ENCODE results near the gene PNPLA8.
"Not testable (repeated sequence)": the region's sequence is repeated elsewhere in the genome, so short reads cannot be mapped to it uniquely, and the experiment has no call there.

PNPLA8 gene, protein sequence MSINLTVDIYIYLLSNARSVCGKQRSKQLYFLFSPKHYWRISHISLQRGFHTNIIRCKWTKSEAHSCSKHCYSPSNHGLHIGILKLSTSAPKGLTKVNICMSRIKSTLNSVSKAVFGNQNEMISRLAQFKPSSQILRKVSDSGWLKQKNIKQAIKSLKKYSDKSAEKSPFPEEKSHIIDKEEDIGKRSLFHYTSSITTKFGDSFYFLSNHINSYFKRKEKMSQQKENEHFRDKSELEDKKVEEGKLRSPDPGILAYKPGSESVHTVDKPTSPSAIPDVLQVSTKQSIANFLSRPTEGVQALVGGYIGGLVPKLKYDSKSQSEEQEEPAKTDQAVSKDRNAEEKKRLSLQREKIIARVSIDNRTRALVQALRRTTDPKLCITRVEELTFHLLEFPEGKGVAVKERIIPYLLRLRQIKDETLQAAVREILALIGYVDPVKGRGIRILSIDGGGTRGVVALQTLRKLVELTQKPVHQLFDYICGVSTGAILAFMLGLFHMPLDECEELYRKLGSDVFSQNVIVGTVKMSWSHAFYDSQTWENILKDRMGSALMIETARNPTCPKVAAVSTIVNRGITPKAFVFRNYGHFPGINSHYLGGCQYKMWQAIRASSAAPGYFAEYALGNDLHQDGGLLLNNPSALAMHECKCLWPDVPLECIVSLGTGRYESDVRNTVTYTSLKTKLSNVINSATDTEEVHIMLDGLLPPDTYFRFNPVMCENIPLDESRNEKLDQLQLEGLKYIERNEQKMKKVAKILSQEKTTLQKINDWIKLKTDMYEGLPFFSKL

DNA sequence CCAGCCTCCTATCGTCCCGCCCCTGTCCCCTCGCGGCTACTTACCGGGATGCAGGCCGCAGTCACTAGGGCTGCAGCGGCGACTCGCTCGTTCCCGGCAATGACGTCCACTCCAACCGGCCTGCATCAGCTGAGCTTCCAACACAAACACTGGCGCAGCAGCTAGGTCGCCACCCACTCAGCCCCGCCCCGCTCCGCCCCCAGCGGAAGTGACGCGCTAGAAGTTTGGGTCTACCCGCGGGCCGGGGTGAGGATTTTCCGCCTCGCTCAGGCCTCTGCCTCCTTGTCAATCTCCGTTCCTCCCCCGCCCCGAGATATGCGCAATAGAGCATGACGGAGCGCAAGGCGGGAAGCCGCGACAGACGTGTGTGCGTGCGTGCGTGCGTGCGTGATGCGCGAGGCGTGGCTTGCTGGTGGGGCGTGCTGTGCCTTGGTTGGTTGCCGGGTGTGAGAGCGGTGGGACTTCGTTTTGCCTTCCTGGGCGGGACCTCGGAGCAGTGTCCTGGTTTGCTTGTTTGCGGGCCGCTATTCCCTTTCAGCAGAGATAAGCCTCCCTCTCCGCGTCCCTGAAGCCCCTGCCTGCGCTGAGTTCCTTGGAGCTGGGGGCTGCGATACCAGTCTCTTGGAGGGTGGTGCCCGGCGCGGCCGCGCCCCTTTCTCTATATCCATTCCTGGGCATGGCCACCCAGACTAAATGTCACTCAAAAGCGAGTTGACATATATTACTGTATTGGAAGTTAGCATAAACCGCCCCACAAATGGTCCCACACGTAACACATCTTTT lies at the start of gene PNPLA8:
PNPLA8 (minus strand) TSS at position 151 of the 783 bp plus-strand sequence. CDS start 10,644 bp downstream, outside the sequence.
- DNase-seq, result peak; percentile 99

DNA sequence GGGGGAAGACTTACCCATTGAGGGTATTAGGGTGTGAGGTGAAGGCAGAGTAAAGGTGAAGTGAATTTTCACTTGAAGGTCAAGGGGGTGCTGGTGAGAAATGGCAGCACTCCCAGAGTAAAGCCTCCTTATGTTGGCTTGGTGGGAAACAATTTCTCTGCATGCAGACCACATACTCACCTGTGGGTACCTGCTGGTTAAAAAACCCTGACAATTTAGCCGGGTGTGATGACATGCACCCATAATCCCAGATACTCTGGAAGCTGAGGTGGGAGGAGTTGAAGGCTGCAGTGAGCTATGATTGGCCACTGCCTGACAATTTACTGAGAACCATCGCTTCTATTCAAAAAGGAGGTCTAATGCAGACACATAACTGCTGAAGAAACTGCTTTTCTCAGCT lies 49.2 kb upstream of the PNPLA8 start:
- DNase-seq, result no peak

DNA sequence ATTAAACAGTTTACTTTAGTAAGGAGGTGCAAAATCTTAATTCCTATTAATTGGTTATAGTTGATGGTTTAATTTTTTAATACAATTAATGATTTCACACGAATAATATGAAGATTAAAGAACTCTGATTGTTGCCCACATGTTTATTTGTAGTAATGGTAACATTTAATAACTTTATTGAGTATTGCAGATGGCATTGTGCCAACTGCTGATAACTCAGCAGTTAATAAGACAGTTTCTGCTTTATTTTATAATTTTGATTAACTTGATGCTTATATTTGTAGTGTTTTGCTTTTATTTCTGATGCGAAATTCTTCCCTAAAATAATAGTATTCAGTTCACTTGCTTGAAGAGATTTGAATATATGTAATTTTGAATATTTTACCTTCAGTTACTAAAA lies 46.5 kb upstream of the PNPLA8 start:
- DNase-seq, result no peak

DNA sequence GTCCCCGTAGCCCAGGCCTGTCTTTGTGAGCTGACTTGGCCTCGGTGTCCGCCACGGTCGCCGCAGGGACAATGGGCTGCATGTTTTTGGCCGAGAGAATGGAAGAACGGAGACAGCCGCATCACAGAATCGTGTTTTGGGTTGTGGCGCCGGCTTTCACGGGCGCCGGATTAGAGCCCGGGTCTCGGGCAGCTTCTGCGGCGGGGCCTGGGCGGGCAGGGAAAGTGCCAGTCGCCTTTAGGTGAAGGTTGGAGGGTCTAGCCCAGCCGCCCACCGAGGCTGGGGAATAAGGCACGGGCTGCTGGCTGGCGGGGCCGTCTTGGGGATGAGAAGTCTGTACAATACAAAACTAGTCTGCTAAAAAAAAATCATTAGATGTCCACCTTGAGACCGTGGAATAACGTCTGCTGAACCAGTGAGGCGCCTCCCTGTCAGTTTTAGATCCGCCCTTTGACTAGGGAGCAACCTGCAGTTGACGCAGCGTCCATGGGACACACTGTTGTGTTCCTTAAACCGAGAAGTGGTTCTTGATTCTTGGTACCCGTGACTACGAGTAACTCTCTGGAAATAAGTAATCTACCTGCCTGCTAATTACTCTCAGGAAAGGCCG lies 44.3 kb upstream of the PNPLA8 start:
- peak; percentile 69 for DNase-seq

DNA sequence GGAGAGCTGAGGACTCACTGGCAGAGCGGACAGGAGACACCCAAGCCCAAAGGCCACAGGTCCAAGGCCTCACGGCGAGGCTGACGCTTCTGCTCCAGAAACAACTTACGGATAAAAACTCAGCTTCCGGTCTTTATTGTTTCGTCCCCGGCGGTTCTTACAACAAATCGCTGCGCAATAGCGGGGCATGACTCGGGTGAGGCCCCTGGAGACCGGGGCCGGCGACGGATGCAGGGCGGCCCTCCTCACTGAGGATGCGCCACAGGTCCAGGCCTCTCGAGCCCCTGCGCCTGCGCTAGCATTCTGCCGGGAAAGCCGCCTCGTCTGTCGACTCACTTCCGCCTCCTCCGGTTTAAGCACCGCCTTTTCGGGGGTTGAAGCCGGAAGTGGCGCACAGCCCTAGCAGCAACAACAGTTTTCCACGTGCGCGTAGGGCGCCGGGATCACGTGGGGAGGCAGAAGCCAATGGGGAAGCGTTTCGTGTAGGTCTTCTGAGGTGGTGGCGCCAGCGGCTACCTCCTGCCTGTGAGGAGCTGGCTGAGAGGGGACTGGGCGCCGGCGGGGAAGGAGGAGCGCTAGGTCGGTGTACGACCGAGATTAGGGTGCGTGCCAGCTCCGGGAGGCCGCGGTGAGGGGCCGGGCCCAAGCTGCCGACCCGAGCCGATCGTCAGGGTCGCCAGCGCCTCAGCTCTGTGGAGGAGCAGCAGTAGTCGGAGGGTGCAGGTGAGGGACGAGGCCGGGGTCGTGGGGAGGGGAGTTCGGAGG lies 43.6 kb upstream of the PNPLA8 start, which contains the start of the genes DNAJB9 and THAP5:
DNAJB9 (plus strand) TSS at position 494 of the 765 bp plus-strand sequence. CDS start 1,853 bp downstream, outside the sequence.
THAP5 (minus strand) TSS at position 326 of the 765 bp plus-strand sequence; CDS start at position 189, 137 bp downstream.
- peak; percentile 99 for DNase-seq

DNA sequence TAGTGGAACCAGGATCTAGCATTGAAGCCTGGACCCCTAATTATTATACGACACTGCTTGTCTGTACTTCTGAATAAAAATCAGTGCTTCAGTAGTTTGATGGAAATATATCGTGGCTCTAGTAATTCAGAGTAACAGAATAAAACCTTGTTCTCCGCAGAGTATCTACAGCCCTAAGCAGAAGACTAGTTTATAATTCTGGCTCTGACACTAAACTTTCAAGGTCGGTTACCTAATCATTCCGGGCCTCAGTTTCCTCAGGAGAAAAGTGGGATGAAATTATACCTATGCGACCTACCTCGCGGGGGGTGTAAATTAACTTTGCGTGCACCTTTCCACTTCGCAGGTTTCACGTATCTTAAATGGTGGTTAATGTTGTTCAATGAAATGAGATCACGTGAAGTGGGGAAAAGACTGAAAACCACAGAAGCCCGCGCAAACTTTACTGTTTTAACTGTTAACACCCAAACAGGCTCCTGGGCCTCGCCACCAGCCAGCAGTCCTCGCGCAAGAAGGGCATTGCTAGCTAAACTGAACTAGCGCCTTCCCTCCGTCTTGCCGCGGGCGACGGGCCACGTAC lies 43.0 kb upstream of the PNPLA8 start:
- peak; percentile 65 for DNase-seq

DNA sequence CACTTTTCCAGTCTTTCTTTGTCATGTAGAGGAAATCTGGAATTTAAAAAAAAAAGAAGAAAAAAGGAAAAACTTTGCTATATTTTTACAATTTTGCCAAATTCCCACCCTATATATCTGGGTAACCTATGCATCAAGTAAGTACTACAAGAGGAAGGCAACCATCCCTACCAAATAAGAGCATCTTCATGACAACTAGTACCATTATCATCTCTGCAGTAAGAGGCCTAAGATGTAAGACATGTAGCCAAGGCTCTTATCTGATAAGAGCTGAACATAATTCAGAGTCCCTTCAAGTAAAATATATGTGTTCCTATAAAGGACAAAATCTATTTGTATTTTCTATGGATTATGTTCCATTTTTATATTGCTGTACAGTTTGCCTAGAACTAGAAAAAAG lies 40.1 kb upstream of the PNPLA8 start:
- DNase-seq, result no peak

DNA sequence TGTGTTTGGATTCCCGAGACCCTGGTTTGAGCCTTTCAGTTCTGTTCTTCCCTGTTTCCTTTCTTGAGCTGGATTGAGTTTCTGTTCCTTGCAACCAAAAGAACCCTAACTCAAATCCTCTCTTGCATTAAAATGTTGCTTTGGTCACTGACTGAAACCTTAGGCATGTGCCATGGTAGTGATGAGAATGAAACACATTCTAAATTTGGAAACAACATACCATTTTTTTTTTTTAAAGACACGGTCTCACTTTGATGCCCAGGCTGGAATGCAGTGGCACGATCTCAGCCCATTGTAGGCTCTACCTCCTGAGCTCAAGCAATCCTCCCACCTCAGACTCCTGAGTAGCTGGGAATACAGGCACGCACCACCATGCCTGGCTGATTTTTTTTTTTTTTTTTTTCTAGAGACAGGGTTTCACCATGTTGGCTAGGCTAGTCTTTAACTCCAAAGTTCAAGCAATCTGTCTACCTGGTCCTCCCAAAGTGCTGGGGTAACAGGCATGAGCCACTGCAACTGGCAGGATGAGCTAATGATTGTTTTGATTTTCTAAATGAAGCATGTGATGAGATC lies 35.2 kb upstream of the PNPLA8 start:
- no peak for DNase-seq

DNA sequence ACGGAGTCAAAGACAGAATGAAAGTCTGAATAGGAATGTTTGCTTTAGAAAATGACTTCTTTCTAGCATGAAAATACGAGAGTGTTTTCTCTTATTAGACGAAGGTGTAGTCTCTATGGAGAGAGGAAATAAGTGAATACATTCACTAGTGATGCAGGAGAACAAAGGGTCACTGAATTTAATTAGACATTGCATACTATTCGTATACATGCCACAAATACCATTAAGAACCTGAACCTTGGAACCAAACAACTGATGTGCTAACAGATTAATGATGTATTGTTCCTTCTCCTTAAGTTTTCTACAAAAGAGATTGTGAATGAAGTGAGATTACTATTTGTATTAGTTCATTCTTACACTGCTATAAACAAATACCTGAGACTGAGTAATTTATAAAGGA lies 33.3 kb upstream of the PNPLA8 start:
- no peak for DNase-seq

DNA sequence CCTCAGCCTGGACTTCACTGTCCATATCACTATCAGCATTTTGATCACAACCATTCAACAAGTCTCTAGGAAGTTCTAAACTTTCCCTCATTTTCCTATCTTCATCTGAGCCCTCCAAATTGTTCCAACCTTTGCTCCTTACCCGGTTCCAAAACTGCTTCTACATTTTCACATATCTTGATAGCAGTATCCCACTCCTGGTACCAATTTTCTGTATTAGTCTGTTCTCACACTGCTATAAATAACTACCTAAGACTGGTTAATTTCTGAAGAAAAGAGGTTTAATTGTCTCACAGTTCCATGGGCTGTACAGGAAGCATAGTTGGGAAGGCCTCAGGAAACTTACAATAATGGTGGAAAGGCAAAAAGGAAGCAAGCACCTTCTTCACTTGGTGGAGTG lies 31.7 kb upstream of the PNPLA8 start:
- DNase-seq, result no peak

DNA sequence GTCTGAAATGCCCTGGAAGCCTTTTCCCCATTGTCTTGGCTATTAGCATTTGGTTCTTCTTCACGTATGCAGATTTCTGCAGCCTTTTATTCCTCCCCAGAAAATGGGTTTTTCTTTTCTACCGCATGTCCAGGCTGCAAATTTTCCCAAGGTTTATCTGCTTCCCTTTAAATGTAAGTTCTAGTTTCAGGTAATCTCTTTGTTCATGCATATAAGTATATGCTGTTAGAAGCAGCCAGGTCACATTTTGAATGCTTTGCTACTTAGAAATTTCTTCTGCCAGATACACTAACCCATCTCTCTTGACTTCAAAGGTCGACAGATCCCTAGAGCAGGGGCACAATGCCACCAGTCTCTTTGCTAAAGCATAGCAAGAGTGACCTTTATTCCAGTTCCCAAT lies 31.3 kb upstream of the PNPLA8 start:
- no peak for DNase-seq

DNA sequence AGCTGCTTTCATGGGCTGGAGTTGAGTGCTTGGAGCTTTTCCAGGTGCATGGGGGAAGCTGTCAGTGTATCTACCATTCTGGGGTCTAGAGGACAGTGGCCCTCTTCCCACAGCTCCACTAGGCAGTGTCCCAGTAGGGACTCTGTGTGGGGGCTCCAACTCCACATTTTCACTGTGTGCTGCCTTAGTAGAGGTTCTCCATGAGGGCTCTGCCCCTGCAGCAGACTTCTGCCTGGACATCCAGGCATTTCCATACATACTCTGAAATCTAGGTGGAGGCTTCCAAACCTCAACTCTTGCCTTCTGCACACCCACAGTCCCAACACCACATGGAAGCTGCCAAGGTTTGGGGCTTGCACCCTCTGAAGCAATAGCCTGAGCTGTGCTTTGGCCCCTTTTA lies 30.7 kb upstream of the PNPLA8 start:
- DNase-seq, result not testable (repeated sequence)

DNA sequence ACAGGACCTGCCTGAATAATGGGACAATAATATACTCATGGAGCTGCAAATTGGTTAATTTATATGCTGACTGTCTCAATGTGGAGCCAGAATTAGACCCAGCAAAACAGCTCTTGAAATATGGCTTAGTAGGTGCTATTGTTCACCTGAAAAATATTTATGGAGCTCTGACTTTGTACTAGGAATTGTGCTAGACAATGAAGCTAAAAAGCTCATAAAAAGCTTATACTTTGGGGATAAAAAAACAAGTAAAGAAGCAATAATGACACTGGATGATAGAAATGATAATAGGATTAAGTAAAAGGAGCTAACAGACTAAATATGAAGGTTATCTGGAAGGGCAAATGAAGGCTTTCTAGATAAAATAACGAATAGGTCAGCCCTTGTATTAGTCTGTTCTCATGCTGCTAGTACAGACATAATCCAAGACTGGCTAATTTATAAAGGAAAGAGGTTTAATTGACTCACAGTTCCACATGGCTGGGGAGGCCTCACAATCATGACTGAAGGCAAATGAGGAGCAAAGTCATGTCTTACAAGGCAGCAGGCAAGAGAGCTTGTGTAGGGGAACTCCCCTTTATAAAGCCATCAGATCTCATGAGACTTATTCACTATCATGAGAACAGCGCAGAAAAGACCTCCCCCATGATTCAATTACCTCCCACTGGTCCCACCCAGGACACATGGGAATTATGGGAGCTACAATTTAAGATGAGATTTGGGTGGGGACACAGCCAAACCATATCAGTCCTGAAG lies 22.4 kb upstream of the PNPLA8 start:
- not testable (repeated sequence) for DNase-seq

DNA sequence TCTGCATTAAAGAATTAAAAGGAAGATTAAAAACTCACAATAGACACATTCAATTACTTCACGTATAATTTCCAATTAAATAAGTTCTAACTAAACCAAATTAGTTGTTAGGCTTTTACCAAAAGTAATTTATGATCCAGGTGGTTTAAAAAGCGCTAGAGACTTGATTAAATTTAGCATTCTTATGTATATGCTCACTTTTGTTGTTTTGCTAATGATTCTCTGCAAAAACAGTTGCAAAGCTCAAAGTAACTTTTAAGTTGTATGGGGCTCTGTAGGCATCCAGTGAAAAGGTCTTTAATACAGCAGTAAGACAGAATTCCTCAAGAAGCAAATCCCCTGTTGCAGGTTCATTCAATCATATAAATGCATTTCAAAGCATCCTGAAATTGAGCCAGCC lies 15.5 kb upstream of the PNPLA8 start:
- DNase-seq, result no peak

DNA sequence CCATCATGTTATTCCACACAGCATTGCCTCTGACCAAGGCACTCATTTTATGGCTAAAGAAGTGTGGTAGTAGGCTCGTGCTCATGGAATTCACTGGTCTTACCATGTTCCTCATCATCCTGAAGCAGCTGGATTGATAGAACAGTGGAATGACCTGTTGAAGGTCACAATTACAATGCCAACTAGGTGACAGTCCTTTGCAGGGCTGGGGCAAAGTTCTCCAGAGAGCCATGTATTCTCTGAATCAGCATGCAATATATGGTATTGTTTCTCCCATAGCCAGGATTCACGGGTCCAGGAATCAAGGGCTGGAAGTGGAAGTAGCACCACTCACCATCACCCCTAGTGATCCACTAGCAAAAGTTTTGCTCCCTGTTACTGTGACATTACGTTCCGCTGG lies 12.8 kb upstream of the PNPLA8 start:
- DNase-seq, result not testable (repeated sequence)

DNA sequence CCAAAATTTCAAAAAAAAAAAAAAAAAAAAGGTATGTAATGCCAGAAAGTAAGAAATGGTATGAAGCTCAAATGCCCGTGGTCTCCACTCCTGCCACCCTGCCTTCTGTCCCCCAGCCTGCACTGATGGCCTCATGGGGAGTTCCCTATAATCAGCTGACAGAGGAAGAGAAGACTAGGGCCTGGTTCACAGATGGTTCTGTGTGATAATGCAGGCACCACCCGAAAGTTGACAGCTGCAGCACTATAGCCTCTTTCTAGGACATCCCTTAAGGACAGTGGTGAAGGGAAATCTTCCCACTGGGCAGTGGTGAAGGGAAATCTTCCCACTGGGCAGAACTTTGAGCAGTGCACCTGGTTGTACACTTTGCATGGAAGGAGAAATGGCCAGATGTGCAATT lies 12.3 kb upstream of the PNPLA8 start:
- not testable (repeated sequence) for DNase-seq

DNA sequence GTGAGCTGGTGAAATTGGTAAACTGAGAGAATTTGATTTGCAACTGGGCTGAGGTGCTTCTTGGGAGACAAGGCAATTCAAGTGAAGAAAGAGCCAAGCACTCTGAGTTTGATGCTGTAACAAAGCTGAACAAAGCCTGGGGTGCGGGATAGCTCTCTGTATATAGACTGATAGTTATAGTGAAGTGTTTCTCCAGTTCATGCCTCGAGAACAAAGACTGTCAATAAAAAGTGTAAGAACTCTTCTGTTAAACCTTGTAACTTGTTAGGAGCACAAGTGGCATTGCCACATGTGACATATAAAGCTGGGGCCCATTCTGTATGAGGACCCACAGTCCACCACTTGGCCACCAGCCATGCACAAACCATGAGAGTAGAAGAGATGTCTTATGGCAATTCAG lies 11.3 kb upstream of the PNPLA8 start:
- DNase-seq, result no peak

DNA sequence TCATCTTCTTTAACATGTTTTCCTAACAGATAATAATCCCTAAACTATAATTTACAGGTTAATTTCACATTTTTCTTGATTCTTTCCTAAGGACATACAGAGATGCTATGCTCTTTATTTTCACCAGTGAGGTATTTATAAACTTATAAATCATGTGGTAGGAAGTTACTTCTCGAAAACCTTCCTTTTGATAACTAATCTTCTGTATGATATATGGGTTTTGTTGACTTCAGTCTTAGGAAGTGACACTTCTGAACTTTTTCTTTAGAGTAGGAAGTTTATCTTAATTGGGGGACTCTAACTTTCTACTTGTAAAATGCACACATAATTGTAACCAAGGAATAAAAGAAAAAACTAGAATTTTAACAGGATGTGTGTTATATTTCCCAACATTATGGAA lies 9.8 kb upstream of the PNPLA8 start:
- no peak for DNase-seq

DNA sequence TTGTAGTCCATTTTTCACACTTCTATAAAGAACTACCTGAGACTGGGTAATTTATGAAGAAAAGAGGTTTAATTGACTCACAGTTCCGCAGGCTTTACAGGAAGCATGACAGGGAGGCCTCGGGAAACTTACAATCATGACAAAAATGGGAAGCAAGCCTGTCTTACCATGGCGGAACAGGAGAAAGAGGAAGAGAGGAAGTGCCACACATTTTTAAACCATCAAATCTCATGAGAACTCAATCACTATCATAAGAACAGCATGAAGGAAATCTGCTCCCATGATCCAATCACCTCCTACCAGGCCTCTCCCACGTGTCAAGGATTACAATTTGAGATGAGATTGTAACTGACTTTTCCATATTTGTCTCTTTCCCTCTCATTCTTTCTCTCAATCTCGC lies 9.3 kb upstream of the PNPLA8 start:
- DNase-seq, result no peak

DNA sequence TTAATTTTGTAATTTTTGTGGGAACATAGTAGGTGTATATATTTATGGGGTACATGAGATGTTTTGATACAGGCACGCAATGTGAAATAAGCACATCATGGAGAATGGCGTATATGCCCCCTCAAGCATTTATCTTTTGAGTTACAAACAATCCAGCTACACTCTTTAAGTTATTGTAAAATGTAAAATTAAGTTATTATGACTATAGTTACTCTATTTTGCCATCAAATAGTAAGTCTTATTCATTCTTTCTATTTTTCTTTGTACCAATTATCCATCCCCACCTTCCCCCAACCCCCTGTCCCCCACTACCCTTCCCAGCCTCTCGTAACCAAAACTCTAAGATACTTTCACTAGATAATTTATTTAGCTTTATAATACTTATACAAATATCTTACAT lies 7.8 kb upstream of the PNPLA8 start:
- no peak for DNase-seq
